Breast epithelium (tissue), 3 donors: ENCODE measurements around the gene CAMKK2.

Experiments used
- POLR2A ChIP-seq: fragments of 450-650 bp; IDR thresholded peaks from one replicate; pipeline ENCODE4 v1.6.1; 2016; ENCODE audit warnings: antibody characterized with exemption, mild to moderate bottlenecking, moderate library complexity
- POLR2AphosphoS5 ChIP-seq, 3 donors: sonication (generic); formaldehyde crosslinking; IDR thresholded peaks; one replicate each; pipeline ENCODE4 v1.6.1; 2017; ENCODE audit warnings: antibody characterized with exemption in 3 of 3
- TF ChIP-seq, protein P1 (sequence below), 3 donors: fragments of 450-650 bp; IDR thresholded peaks; one replicate each; pipeline ENCODE4 v1.5.1; 2016 to 2017; ENCODE audit warnings: antibody characterized with exemption in 3 of 3, mild to moderate bottlenecking in 3 of 3, moderate library complexity in 3 of 3

DNA sequence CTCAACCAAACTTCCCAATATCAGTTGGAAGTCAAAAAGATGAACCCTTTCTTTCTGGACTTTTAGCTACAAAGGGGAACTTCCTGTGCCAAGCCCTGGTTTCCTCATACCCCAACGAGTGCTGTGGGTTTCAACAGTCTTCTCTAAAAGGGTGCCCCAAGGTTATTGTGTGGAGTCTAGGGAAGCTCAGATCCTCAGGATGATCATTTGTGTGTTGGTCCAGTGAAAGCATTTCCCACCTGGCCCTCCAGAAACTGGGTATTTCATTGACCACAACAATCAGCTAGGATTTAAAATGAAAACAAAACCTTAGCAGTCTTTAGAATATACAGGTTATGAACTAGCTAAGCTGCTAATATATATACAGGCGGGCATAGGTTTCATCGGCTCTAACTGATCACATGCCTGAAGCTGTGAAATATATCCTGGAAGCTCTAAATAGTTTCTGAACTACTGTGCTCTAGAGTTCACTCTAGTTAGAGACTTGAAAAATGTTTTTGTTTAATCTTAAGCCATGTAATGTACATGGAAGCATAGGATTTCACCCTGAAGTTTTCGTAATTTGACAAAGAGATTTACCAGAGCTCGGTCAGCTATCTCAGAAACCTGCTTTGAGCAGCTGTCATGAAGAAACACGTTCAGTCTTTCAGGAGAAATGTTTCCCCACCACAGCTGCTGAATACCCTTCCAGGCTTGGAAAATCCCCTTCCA lies 57.0 kb downstream of the CAMKK2 start:
- TF ChIP-seq, protein P1, sequence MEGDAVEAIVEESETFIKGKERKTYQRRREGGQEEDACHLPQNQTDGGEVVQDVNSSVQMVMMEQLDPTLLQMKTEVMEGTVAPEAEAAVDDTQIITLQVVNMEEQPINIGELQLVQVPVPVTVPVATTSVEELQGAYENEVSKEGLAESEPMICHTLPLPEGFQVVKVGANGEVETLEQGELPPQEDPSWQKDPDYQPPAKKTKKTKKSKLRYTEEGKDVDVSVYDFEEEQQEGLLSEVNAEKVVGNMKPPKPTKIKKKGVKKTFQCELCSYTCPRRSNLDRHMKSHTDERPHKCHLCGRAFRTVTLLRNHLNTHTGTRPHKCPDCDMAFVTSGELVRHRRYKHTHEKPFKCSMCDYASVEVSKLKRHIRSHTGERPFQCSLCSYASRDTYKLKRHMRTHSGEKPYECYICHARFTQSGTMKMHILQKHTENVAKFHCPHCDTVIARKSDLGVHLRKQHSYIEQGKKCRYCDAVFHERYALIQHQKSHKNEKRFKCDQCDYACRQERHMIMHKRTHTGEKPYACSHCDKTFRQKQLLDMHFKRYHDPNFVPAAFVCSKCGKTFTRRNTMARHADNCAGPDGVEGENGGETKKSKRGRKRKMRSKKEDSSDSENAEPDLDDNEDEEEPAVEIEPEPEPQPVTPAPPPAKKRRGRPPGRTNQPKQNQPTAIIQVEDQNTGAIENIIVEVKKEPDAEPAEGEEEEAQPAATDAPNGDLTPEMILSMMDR (IDR thresholded peaks at IDR 0.05), result no peak
- TF ChIP-seq POLR2AphosphoS5 (IDR thresholded peaks at IDR 0.05), result no peak
- no peak for TF ChIP-seq POLR2A
